Ovary (tissue), 9 donors: ENCODE measurements around the gene FAM13B. TPM values are rescaled to one million over a fixed set of nuclear protein-coding genes. Genes with fewer than 3 reads are reported as not detected.
"Not testable (repeated sequence)": the region's sequence is repeated elsewhere in the genome, so short reads cannot be mapped to it uniquely, and the experiment has no call there.

Source experiments
- DNase-seq, 5 donors: peaks; one replicate each; pipeline ENCODE4 v3.0.0-alpha.2; 2019 to 2020
- H3K27ac ChIP-seq, 2 donors: fragments of 200-600 bp; one replicate each; pipeline versions ENCODE4 v1.5.1 to v1.8.0; 2019 to 2022
- H3K27me3 ChIP-seq: fragments of 200-600 bp; one replicate; pipeline ENCODE4 v1.8.0; 2022
- H3K36me3 ChIP-seq: fragments of 200-600 bp; sonication (generic); one replicate; pipeline ENCODE4 v1.5.1; 2019
- H3K4me1 ChIP-seq: one replicate; pipeline ENCODE4 v1.8.1; 2013; ENCODE audit warnings: mild to moderate bottlenecking, moderate library complexity; ENCODE audit not compliant: insufficient read depth
- H3K4me3 ChIP-seq: fragments of 200-600 bp; sonication (generic); one replicate; pipeline ENCODE4 v1.5.1; 2017
- H3K9me3 ChIP-seq, 2 donors: fragments of 200-600 bp in 1 of 2; sonication (generic) in 1 of 2; one replicate each; pipeline versions ENCODE4 v1.5.1 to v1.8.1; 2013 to 2019; ENCODE audit warnings: mild to moderate bottlenecking in 1 of 2, moderate library complexity in 1 of 2
- CTCF ChIP-seq, 3 donors: fragments of 450-650 bp in 2 of 3; fragments of 200-600 bp in 1 of 3; IDR thresholded peaks; one replicate each; pipeline versions ENCODE4 v1.5.1 to v1.8.0; 2016 to 2022; ENCODE audit warnings: antibody characterized with exemption in 3 of 3, mild to moderate bottlenecking in 1 of 3
- EP300 ChIP-seq: sonication (generic); formaldehyde crosslinking; IDR thresholded peaks from one replicate; pipeline ENCODE4 v1.6.1; 2017; ENCODE audit warnings: antibody characterized with exemption
- POLR2A ChIP-seq: fragments of 450-650 bp; IDR thresholded peaks from one replicate; pipeline ENCODE4 v1.6.1; 2017; ENCODE audit warnings: antibody characterized with exemption, mild to moderate bottlenecking, moderate library complexity
- WGBS, 3 donors: extraction: QIAGEN DNeasy Blood & Tissue Kit in 1 of 3; methylation state at CpG; one replicate each; pipeline versions ENCODE4 v1.1.5 to v1.1.7; 2013 to 2017; 5-methylcytosine and 5-hydroxymethylcytosine counted together
- intact Hi-C, 4 donors: fragments of 100-400 bp; cut with DNase I; formaldehyde crosslinking; loops; one replicate each; pipeline versions ENCODE4 v1.11.0 to v1.15.1; 2022 to 2023
- polyA plus RNA-seq, 2 donors: library from polyadenylated mRNA; stranded (reverse); fragments of 200-250 nt in 1 of 2; fragments of 350-450 nt in 1 of 2; fragmentation: Illumina TruSeq in 1 of 2; extraction: RNeasy Lipid Tissue Mini Kit (QIAGEN cat#74804) in 1 of 2; gene quantifications; one replicate each; pipeline ENCODE4 v1.2.3, GENCODE V29; 2013 to 2014
- total RNA-seq, 7 donors: library from RNA; depleted of rRNA in 2 of 7; stranded (reverse); fragments of >200 nt in 2 of 7; fragmentation: NEBNext Ultra II Directional in 3 of 7; extraction: Animal tissue kit (Norgen Biotek cat#: 25700) in 3 of 7; gene quantifications; one replicate each; pipeline versions ENCODE4 v1.1.0 to v1.2.4, GENCODE V29; 2016 to 2023
- donor health status: DM: no; HTN: no; CAD: no; lungs with moderate emphysema.
- donor health status: DM: no; HTN: no; CAD: no.
- donor health status: Bipolar disorder and iron deficiency.
- donor health status: DM: yes; HTN: yes; CAD: no.
- donor health status: DM: no; HTN: no; CAD: no.
- donor health status: DM: yes; HTN: yes; CAD: no.

The FAM13B gene
- total and polyA plus RNA-seq, 9 donors = 18.8 to 56.7 (median 46.8) TPM

GRCh38 chr5:138029501-138029900 is 3.4 kb downstream of the FAM13B start:
- Histone ChIP-seq H3K4me3 (no peak overlapping the region), H3K4me1 (peaks cover 19% of the 10 kb centered on the region), H3K36me3 (no peaks in the 10 kb centered on the region), H3K27me3 (no peaks in the 10 kb centered on the region), H3K27ac (no peak overlapping the region), H3K9me3 (no peaks in the 10 kb centered on the region)
- 56 to 64% (median 60%) methylated on average over 2 of the region's 2 CpGs for WGBS, 3 donors
- intact Hi-C loops = no loop called here
- no peak for DNase-seq
- TF ChIP-seq EP300 (no peak), POLR2A (no peak), CTCF (IDR thresholded peaks at IDR 0.05) (no peak)

GRCh38 chr5:138028971-138029365 is 3.9 kb downstream of the FAM13B start:
- no peaks in the 10 kb centered on the region for H3K27me3 ChIP-seq
- peaks cover 21% of the 10 kb centered on the region for H3K4me1 ChIP-seq
- intact Hi-C loops = no loop called here
- no peak overlapping the region for H3K4me3 ChIP-seq
- no peak overlapping the region for H3K27ac ChIP-seq
- no peak for TF ChIP-seq POLR2A
- no peak for TF ChIP-seq EP300
- TF ChIP-seq CTCF (IDR thresholded peaks at IDR 0.05) = no peak
- no peaks in the 10 kb centered on the region for H3K36me3 ChIP-seq
- no peak for DNase-seq
- 90 to 96% (median 91%) methylated on average over 5 of the region's 5 CpGs for WGBS, 3 donors
- H3K9me3 ChIP-seq = no peaks in the 10 kb centered on the region

GRCh38 chr5:138028262-138028970 is 4.5 kb downstream of the FAM13B start:
- H3K27me3 ChIP-seq, H3K4me3 ChIP-seq, H3K27ac ChIP-seq, H3K9me3 ChIP-seq, intact Hi-C loops, DNase-seq, H3K36me3 ChIP-seq: not testable (repeated sequence)
- WGBS, 3 donors = 92 to 97% (median 95%) methylated on average over 12 of the region's 12 CpGs
- peaks cover 18% of the 10 kb centered on the region for H3K4me1 ChIP-seq

- H3K9me3 ChIP-seq, H3K4me3 ChIP-seq, H3K27me3 ChIP-seq, H3K27ac ChIP-seq, DNase-seq, intact Hi-C loops, H3K36me3 ChIP-seq: not testable (repeated sequence)
- peaks cover 22% of the 10 kb centered on the region for H3K4me1 ChIP-seq
- 97 to 100% (median 99%) methylated on average over 9 of the region's 9 CpGs for WGBS, 3 donors
Observed at GRCh38 chr5:138026793-138027192, 6.1 kb downstream of the FAM13B start.

GRCh38 chr5:138025285-138025684 is 7.6 kb downstream of the FAM13B start:
- no peak for DNase-seq
- Histone ChIP-seq H3K36me3 (no peaks in the 10 kb centered on the region), H3K4me1 (peaks cover 15% of the 10 kb centered on the region), H3K9me3 (no peaks in the 10 kb centered on the region), H3K4me3 (no peak overlapping the region), H3K27me3 (no peaks in the 10 kb centered on the region), H3K27ac (no peak overlapping the region)
- intact Hi-C loops = no loop called here
- TF ChIP-seq POLR2A (no peak), EP300 (no peak), CTCF (IDR thresholded peaks at IDR 0.05) (no peak)
- 68 to 81% (median 78%) methylated on average over 1 of the region's 1 CpG for WGBS, 3 donors
